H9 (cell line): ENCODE data around the gene CNNM1. TPM values are rescaled to one million over a fixed set of nuclear protein-coding genes. Genes with fewer than 3 reads are reported as not detected.

Experiments used
- DNase-seq: peaks from one replicate; pipeline ENCODE4 v3.0.0-alpha.2; 2017
- H2AFZ ChIP-seq: one replicate; pipeline ENCODE4 v1.6.1; 2013; ENCODE audit warnings: mild to moderate bottlenecking, low read length, control low read depth, moderate library complexity
- H2AK5ac ChIP-seq: 2 replicates; pipeline ENCODE4 v1.6.1; 2013; ENCODE audit warnings: low read length, control low read depth, mixed read lengths; ENCODE audit not compliant: insufficient read length
- H2BK120ac ChIP-seq: one replicate; pipeline ENCODE4 v1.6.1; 2013; ENCODE audit warnings: low read depth, mild to moderate bottlenecking, low read length, control low read depth, inconsistent platforms; ENCODE audit not compliant: poor library complexity, severe bottlenecking
- H2BK12ac ChIP-seq: 2 replicates; pipeline ENCODE4 v1.6.1; 2013; ENCODE audit warnings: low read length, control low read depth, mixed read lengths, low read depth; ENCODE audit not compliant: insufficient read length
- H2BK15ac ChIP-seq: 2 replicates; pipeline ENCODE4 v1.6.1; 2013; ENCODE audit warnings: low read depth, low read length, control low read depth
- H2BK20ac ChIP-seq: one replicate; pipeline ENCODE4 v1.6.1; 2013; ENCODE audit warnings: low read depth, mild to moderate bottlenecking, low read length, control low read depth, inconsistent platforms; ENCODE audit not compliant: poor library complexity, severe bottlenecking
- H2BK5ac ChIP-seq: 2 replicates; pipeline ENCODE4 v1.6.1; 2013; ENCODE audit warnings: low read length, control low read depth, mixed read lengths; ENCODE audit not compliant: insufficient read length
- H3K14ac ChIP-seq: 2 replicates; pipeline ENCODE4 v1.6.1; 2013; ENCODE audit warnings: low read length, control low read depth; ENCODE audit not compliant: insufficient read depth
- H3K18ac ChIP-seq: 2 replicates; pipeline ENCODE4 v1.6.1; 2013; ENCODE audit warnings: low read depth, mild to moderate bottlenecking, mixed read lengths, low read length, control low read depth; ENCODE audit not compliant: insufficient read length
- H3K23ac ChIP-seq: 2 replicates; pipeline ENCODE4 v1.6.1; 2013; ENCODE audit warnings: low read length, control low read depth, mixed read lengths, low read depth; ENCODE audit not compliant: insufficient read length
- H3K23me2 ChIP-seq: 2 replicates; pipeline ENCODE4 v1.6.1; 2013; ENCODE audit warnings: low read depth, mild to moderate bottlenecking, mixed read lengths, low read length, control low read depth; ENCODE audit not compliant: insufficient read length, poor library complexity, severe bottlenecking
- H3K27ac ChIP-seq: 2 replicates; pipeline ENCODE4 v1.5.1; 2013; ENCODE audit warnings: low read length, control low read depth, mixed read lengths, low read depth; ENCODE audit not compliant: insufficient read length
- H3K27me3 ChIP-seq: 2 replicates; pipeline ENCODE4 v1.6.1; 2013; ENCODE audit warnings: low read length, control low read depth, inconsistent platforms; ENCODE audit not compliant: insufficient read depth
- H3K4ac ChIP-seq: 2 replicates; pipeline ENCODE4 v1.6.1; 2013; ENCODE audit warnings: low read depth, mild to moderate bottlenecking, control low read depth, inconsistent platforms, low read length, moderate library complexity
- H3K4me1 ChIP-seq: 2 replicates; pipeline ENCODE4 v1.6.1; 2013; ENCODE audit warnings: low read length, control low read depth, inconsistent platforms; ENCODE audit not compliant: insufficient read depth
- H3K4me2 ChIP-seq: 2 replicates; pipeline ENCODE4 v1.6.1; 2013; ENCODE audit warnings: low read length, control low read depth, mixed read lengths; ENCODE audit not compliant: insufficient read length, insufficient read depth
- H3K56ac ChIP-seq: 2 replicates; pipeline ENCODE4 v1.6.1; 2013; ENCODE audit warnings: low read depth, mild to moderate bottlenecking, mixed read lengths, low read length, control low read depth; ENCODE audit not compliant: insufficient read length
- H3K79me1 ChIP-seq: 2 replicates; pipeline ENCODE4 v1.6.1; 2013; ENCODE audit warnings: low read depth, mild to moderate bottlenecking, moderate library complexity, low read length, control low read depth, inconsistent platforms; ENCODE audit not compliant: insufficient read depth, poor library complexity, severe bottlenecking
- H3K79me2 ChIP-seq: 2 replicates; pipeline ENCODE4 v1.6.1; 2013; ENCODE audit warnings: low read length, control low read depth, inconsistent platforms; ENCODE audit not compliant: insufficient read depth
- H3K9ac ChIP-seq: 2 replicates; pipeline ENCODE4 v1.6.1; 2013; ENCODE audit warnings: low read length, control low read depth, mixed read lengths; ENCODE audit not compliant: insufficient read length; ENCODE audit errors: extremely low read depth
- H3K9me3 ChIP-seq: one replicate; pipeline ENCODE4 v1.6.1; 2013; ENCODE audit warnings: low read depth, low read length, inconsistent platforms; ENCODE audit not compliant: control insufficient read depth
- H3T11ph ChIP-seq: one replicate; pipeline ENCODE4 v1.6.1; 2013; ENCODE audit warnings: mild to moderate bottlenecking, low read length, control low read depth, inconsistent platforms
- H4K20me1 ChIP-seq: one replicate; pipeline ENCODE4 v1.6.1; 2013; ENCODE audit not compliant: control insufficient read depth, insufficient read length, insufficient read depth
- H4K5ac ChIP-seq: 2 replicates; pipeline ENCODE4 v1.6.1; 2013; ENCODE audit warnings: low read depth, mild to moderate bottlenecking, mixed read lengths, low read length, control low read depth; ENCODE audit not compliant: insufficient read length
- H4K8ac ChIP-seq: replicated peaks from 2 replicates; pipeline ENCODE4 v1.6.1; 2013; ENCODE audit warnings: low read length, control low read depth, mixed read lengths, low read depth; ENCODE audit not compliant: insufficient read length
- H4K91ac ChIP-seq: 2 replicates; pipeline ENCODE4 v1.6.1; 2013; ENCODE audit warnings: low read depth, mild to moderate bottlenecking, moderate library complexity, mixed read lengths, low read length, control low read depth; ENCODE audit not compliant: insufficient read length
- H3K27ac Mint-ChIP-seq, 3 experiments: 2 replicates in 2 of 3; 3 replicates in 1 of 3; pipeline ENCODE4 v1.8.0; 2020 to 2021; ENCODE audit warnings: mixed read lengths in 3 of 3, mild to moderate bottlenecking in 1 of 3, moderate library complexity in 1 of 3
- H3K27me3 Mint-ChIP-seq: 2 replicates; pipeline ENCODE4 v1.8.0; 2021; ENCODE audit warnings: low read depth, mild to moderate bottlenecking, moderate library complexity, mixed read lengths
- H3K36me3 Mint-ChIP-seq, 3 experiments: 2 replicates in 2 of 3; 3 replicates in 1 of 3; pipeline ENCODE4 v1.8.0; 2020 to 2021; ENCODE audit warnings: low read depth in 3 of 3, mixed read lengths in 3 of 3; ENCODE audit not compliant: insufficient read depth in 1 of 3
- H3K4me1 Mint-ChIP-seq, 2 experiments: 2 replicates each; pipeline ENCODE4 v1.8.0; 2020; ENCODE audit warnings: mixed read lengths in 2 of 2
- H3K4me3 Mint-ChIP-seq, 2 experiments: 2 replicates in 1 of 2; 3 replicates in 1 of 2; pipeline ENCODE4 v1.8.0; 2020 to 2021; ENCODE audit warnings: mild to moderate bottlenecking in 2 of 2, mixed read lengths in 2 of 2, moderate library complexity in 1 of 2
- H3K9me3 Mint-ChIP-seq, 2 experiments: 2 replicates in 1 of 2; 3 replicates in 1 of 2; pipeline ENCODE4 v1.8.0; 2020; ENCODE audit warnings: mild to moderate bottlenecking in 2 of 2, mixed read lengths in 2 of 2, moderate library complexity in 1 of 2
- WGBS: extraction: QIAGEN DNeasy Blood & Tissue Kit; methylation state at CpG from one replicate; pipeline ENCODE4 v1.1.7; 2013; ENCODE audit warnings: missing lambda C conversion rate, low lambda C conversion rate, mixed read lengths; ENCODE audit not compliant: insufficient read length; ENCODE audit errors: extremely low coverage; 5-methylcytosine and 5-hydroxymethylcytosine counted together
- long read RNA-seq: library from polyadenylated mRNA; unstranded; transcript quantifications from one replicate; pipeline ENCODE4 v2.0.0, GENCODE V29; 2020
- total RNA-seq: library from RNA; stranded (reverse); gene quantifications from 2 replicates; pipeline ENCODE4 v1.2.1, GENCODE V29; 2021
- TF ChIP-seq, protein P1 (sequence below): fragments of 200-600 bp; sonication (generic); conservative IDR thresholded peaks from 3 replicates; pipeline ENCODE4 v1.8.0; 2021; ENCODE audit warnings: antibody characterized with exemption, mild to moderate bottlenecking

CNNM1 gene
- total RNA-seq = 0.33 and 0.35 TPM in 2 replicates
- long read RNA-seq = 0 reads

GRCh38 chr10:99329304-99329553 lies at the start of gene CNNM1:
Gene CNNM1 (plus strand): TSS chr10:99329356. CDS start chr10:99329388, 32 bp downstream.
- Histone ChIP-seq H3K4ac (no peak within 1 kb of the TSS), H3K56ac (no peak within 1 kb of the TSS), H4K5ac (no peak within 1 kb of the TSS), H3K4me1 (no peaks in the 10 kb centered on the region), H3K9me3 (no peaks in the 10 kb centered on the region), H3K14ac (peak within 1 kb of the TSS; percentile 78; the same call in 1 of the 2 replicates), H3K79me2 (no peaks in the 10 kb centered on the region), H3K27me3 (peaks cover 29% of the 10 kb centered on the region; the same call in 1 of the 2 replicates), H3K4me2 (peak within 1 kb of the TSS; percentile 58), H2AK5ac (no peak within 1 kb of the TSS), H3K27ac (no peak within 1 kb of the TSS), H3K23ac (no peak within 1 kb of the TSS), H2BK15ac (no peak within 1 kb of the TSS), H2BK12ac (no peak within 1 kb of the TSS), H3T11ph (no peak within 1 kb of the TSS), H3K79me1 (no peaks in the 10 kb centered on the region), H3K9ac (no peak within 1 kb of the TSS), H3K18ac (no peak within 1 kb of the TSS), H4K20me1 (no peaks in the 10 kb centered on the region), H2BK120ac (no peak within 1 kb of the TSS), H4K91ac (no peak within 1 kb of the TSS), H2BK20ac (no peak within 1 kb of the TSS), H2BK5ac (no peak within 1 kb of the TSS), H3K23me2 (peaks cover 15% of the 10 kb centered on the region), H4K8ac (no peak within 1 kb of the TSS), H2AFZ (no peak within 1 kb of the TSS)
- peaks cover 0 to 11% of the 10 kb centered on the region in 2 experiments; a peak in 2 of 4 replicates for H3K4me1 Mint-ChIP-seq
- peak; percentile 72 for DNase-seq
- TF ChIP-seq, protein P1, sequence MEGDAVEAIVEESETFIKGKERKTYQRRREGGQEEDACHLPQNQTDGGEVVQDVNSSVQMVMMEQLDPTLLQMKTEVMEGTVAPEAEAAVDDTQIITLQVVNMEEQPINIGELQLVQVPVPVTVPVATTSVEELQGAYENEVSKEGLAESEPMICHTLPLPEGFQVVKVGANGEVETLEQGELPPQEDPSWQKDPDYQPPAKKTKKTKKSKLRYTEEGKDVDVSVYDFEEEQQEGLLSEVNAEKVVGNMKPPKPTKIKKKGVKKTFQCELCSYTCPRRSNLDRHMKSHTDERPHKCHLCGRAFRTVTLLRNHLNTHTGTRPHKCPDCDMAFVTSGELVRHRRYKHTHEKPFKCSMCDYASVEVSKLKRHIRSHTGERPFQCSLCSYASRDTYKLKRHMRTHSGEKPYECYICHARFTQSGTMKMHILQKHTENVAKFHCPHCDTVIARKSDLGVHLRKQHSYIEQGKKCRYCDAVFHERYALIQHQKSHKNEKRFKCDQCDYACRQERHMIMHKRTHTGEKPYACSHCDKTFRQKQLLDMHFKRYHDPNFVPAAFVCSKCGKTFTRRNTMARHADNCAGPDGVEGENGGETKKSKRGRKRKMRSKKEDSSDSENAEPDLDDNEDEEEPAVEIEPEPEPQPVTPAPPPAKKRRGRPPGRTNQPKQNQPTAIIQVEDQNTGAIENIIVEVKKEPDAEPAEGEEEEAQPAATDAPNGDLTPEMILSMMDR = no peak
- no CpG with 5 or more reads among the region's 24 CpGs for WGBS
- H3K4me3 Mint-ChIP-seq = peak within 1 kb of the TSS; percentile 51 to 73
- peaks cover 72% of the 10 kb centered on the region for H3K27me3 Mint-ChIP-seq
- H3K27ac Mint-ChIP-seq = no peak within 1 kb of the TSS
- peaks cover 0 to 3% of the 10 kb centered on the region in 2 experiments; a peak in 1 of 5 replicates for H3K9me3 Mint-ChIP-seq
- no peaks in the 10 kb centered on the region; a peak in 1 of 7 replicates for H3K36me3 Mint-ChIP-seq
